Pulmonary artery endothelial cell (primary cell): ENCODE data around the gene TGFB2. TPM values are rescaled to one million over a fixed set of nuclear protein-coding genes. Genes with fewer than 3 reads are reported as not detected.

Experiments used
- DNase-seq: peaks from one replicate; pipeline ENCODE4 v3.0.0-alpha.2; 2011; ENCODE audit warnings: low read depth, low spot score
- total RNA-seq: library from RNA; depleted of rRNA; stranded (reverse); fragments of >200 nt; gene quantifications from 2 replicates; pipeline ENCODE4 v1.2.3, GENCODE V29; 2014

The TGFB2 gene
- total RNA-seq, 1 donor from 2014 or later = 6.4 TPM

GRCh38 chr1:218481116-218481775, 136.1 kb downstream of the TGFB2 start:
- no peak for DNase-seq

GRCh38 chr1:218482683-218483082, 137.5 kb downstream of the TGFB2 start:
- no peak for DNase-seq

GRCh38 chr1:218485241-218485928, 140.2 kb downstream of the TGFB2 start:
- DNase-seq = no peak

GRCh38 chr1:218488531-218488930, 143.4 kb downstream of the TGFB2 start:
- no peak for DNase-seq

- no peak for DNase-seq
Observed at GRCh38 chr1:218488986-218489385, 143.8 kb downstream of the TGFB2 start.

GRCh38 chr1:218490406-218490922, 145.3 kb downstream of the TGFB2 start:
- DNase-seq = no peak

- DNase-seq = no peak
Observed at GRCh38 chr1:218492874-218493273, 147.7 kb downstream of the TGFB2 start.

- no peak for DNase-seq
Observed at GRCh38 chr1:218493986-218494385, 148.8 kb downstream of the TGFB2 start.

Other genes with a start within 250 kb of the TGFB2 start
- gene RRP15, start 60.0 kb upstream of the TGFB2 start, total RNA-seq = 6.5 and 9.3 TPM in 2 replicates